K562 (cell line): ENCODE measurements around the gene SPTAN1. TPM values are rescaled to one million over a fixed set of nuclear protein-coding genes. Genes with fewer than 3 reads are reported as not detected.
A peak's percentile ranks its signal among the peaks of the same experiment; 100 is the strongest.

ENCODE experiments used
- ARID1B ChIP-seq: fragments of 450-650 bp; IDR thresholded peaks from 2 replicates; pipeline ENCODE4 v1.6.1; 2016; ENCODE audit warnings: antibody characterized with exemption, mild to moderate bottlenecking, inconsistent platforms
- ESRRA ChIP-seq: fragments of 450-650 bp; IDR thresholded peaks from 2 replicates; pipeline ENCODE4 v1.6.1; 2014; ENCODE audit warnings: low read depth, mild to moderate bottlenecking, moderate library complexity, borderline replicate concordance
- HDAC2 ChIP-seq: fragments of 450-650 bp; IDR thresholded peaks from 2 replicates; pipeline ENCODE4 v1.6.1; 2016; ENCODE audit warnings: mild to moderate bottlenecking
- KLF1 ChIP-seq: fragments of 450-650 bp; IDR thresholded peaks from 2 replicates; pipeline ENCODE4 v1.6.1; 2016; ENCODE audit warnings: missing genetic modification characterization, missing compliant biosample characterization
- MAZ ChIP-seq, 2 experiments: fragments of 450-650 bp in 1 of 2; sonication (generic) in 1 of 2; formaldehyde crosslinking; IDR thresholded peaks in 1 of 2; conservative IDR thresholded peaks in 1 of 2; 2 replicates each; pipeline versions ENCODE4 v1.4.0 to v1.5.0; 2020; ENCODE audit warnings: mild to moderate bottlenecking in 1 of 2, missing genetic modification reagents in 1 of 2
- NBN ChIP-seq: fragments of 450-650 bp; IDR thresholded peaks from 2 replicates; pipeline ENCODE4 v1.6.1; 2016; ENCODE audit warnings: low read depth, mild to moderate bottlenecking
- NUFIP1 ChIP-seq: fragments of 450-650 bp; IDR thresholded peaks from 2 replicates; pipeline ENCODE4 v1.6.1; 2018; ENCODE audit not compliant: partially characterized antibody
- PCBP2 ChIP-seq: fragments of 200-400 bp; formaldehyde crosslinking; IDR thresholded peaks from 2 replicates; pipeline ENCODE4 v1.6.1; 2018; ENCODE audit warnings: low read length, low read depth, mild to moderate bottlenecking, moderate library complexity; ENCODE audit not compliant: poor library complexity, severe bottlenecking
- SMARCA5 ChIP-seq: fragments of 450-650 bp; IDR thresholded peaks from 2 replicates; pipeline ENCODE4 v1.6.1; 2016
- SOX6 ChIP-seq: fragments of 450-650 bp; IDR thresholded peaks from 2 replicates; pipeline ENCODE4 v1.6.1; 2014; ENCODE audit warnings: mild to moderate bottlenecking
- TEAD1 ChIP-seq, 2 experiments: fragments of 450-650 bp in 1 of 2; sonication (generic) in 1 of 2; formaldehyde crosslinking; IDR thresholded peaks; 2 replicates each; pipeline versions ENCODE4 v1.4.0 to v1.8.0; 2020 to 2022; ENCODE audit warnings: mild to moderate bottlenecking in 2 of 2, missing genetic modification reagents in 1 of 2
- ZNF121 ChIP-seq: sonication (generic); formaldehyde crosslinking; conservative IDR thresholded peaks from 2 replicates; pipeline ENCODE4 v1.8.0; 2022; ENCODE audit warnings: missing genetic modification reagents
- ZNF239 ChIP-seq: fragments of 250-450 bp; sonication (Bioruptor Pico); IDR thresholded peaks from 2 replicates; pipeline ENCODE4 v1.4.0; 2020; ENCODE audit warnings: mild to moderate bottlenecking
- ZNF384 ChIP-seq: IDR thresholded peaks from 2 replicates; pipeline ENCODE4 v1.6.1; 2012; ENCODE audit warnings: low read depth, low read length, improper control_type of control experiment
- polyA plus RNA-seq, 8 experiments: library from polyadenylated mRNA; depleted of rRNA in 4 of 8; stranded (reverse) in 5 of 8; unstranded in 3 of 8; fragments of >200 nt; fragmentation: Nextera tagmentation in 2 of 8; fragmentation: Illumina TruSeq in 1 of 8; extraction: Ambion mirVana in 2 of 8; extraction: Trizol in 1 of 8; gene quantifications; 2 replicates each; pipeline versions ENCODE4 v1.2.1 to v1.2.3, GENCODE V29; 2011 to 2014; ENCODE audit warnings: inconsistent platforms in 1 of 8, missing spikeins in 1 of 8
- total RNA-seq, 7 experiments: library from RNA; depleted of rRNA in 6 of 7; stranded (reverse); fragments of >200 nt in 6 of 7; fragmentation: Illumina TruSeq in 2 of 7; extraction: Trizol in 2 of 7; gene quantifications; 2 replicates each; pipeline versions ENCODE4 v1.2.1 to v1.2.3, GENCODE V29; 2011 to 2021; ENCODE audit warnings: low replicate concordance in 1 of 7
- TF ChIP-seq, protein P1 (sequence below): sonication (generic); formaldehyde crosslinking; IDR thresholded peaks from 2 replicates; pipeline ENCODE4 v1.8.1; 2023; ENCODE audit warnings: missing genetic modification reagents, mild to moderate bottlenecking, borderline replicate concordance
- TF ChIP-seq, protein P2 (sequence below): fragments of 450-650 bp; IDR thresholded peaks from 2 replicates; pipeline ENCODE4 v1.6.1; 2016; ENCODE audit warnings: missing biosample characterization, missing genetic modification characterization
- TF ChIP-seq, protein P3 (sequence below): fragments of 250-450 bp; sonication (Bioruptor Pico); IDR thresholded peaks from 2 replicates; pipeline ENCODE4 v1.9.0; 2021; ENCODE audit warnings: mild to moderate bottlenecking, inconsistent platforms
- TF ChIP-seq, protein P4 (sequence below): fragments of 250-450 bp; sonication (Bioruptor Pico); IDR thresholded peaks from 2 replicates; pipeline ENCODE4 v1.5.0; 2021
- TF ChIP-seq, protein P5 (sequence below): fragments of 250-450 bp; sonication (Bioruptor Pico); IDR thresholded peaks from 2 replicates; pipeline ENCODE4 v1.9.0; 2021; ENCODE audit warnings: mild to moderate bottlenecking

Gene SPTAN1
- total and polyA plus RNA-seq, 9 of the 15 experiments (the other 6 are each of a cell fraction or from before 2014, with no cell fraction given): 1.5 to 13.5 (median 6.8) TPM

DNA sequence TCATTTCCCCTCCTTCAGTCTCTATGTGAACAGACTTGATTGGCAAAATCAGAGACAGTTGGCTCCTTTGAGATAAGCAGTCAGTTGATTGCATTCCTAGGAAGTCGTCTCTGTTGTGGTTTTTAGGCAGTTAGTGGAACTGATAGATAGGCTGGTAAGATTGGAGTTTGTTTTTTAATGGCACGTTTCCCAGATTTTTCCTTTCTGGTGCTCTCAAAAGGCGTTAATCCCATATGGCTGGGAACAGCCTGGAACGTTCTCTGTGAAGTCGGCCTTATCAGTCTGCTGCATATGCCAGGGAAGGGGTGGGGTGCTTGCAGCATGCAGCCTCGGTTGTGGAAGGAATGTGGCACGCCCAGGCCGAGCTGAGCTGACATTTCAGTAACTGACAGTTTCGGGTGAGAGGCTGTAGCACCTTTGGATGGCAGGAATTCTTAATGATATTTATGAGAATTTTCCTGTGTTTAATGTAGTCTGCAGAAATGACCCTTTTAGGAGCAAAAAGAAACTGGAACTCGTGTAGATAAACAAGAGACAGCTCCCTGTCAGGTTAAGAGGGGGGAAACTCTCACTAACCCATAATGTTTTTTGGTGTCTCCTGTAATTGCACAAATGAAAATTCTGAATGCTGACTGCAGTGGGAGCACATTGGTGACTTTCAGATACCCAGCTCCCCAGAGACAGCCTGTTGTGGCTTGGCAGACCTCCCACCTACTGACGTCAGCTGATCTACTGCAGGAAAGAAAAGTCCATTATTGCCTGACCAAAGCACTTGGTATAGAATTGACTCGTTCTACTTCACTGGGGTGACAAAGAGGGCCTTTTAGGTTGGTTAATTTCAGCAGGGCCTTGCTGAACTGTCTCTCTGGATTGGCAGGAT, 6.3 kb downstream of the SPTAN1 start (continued):
- TF ChIP-seq, protein P1, sequence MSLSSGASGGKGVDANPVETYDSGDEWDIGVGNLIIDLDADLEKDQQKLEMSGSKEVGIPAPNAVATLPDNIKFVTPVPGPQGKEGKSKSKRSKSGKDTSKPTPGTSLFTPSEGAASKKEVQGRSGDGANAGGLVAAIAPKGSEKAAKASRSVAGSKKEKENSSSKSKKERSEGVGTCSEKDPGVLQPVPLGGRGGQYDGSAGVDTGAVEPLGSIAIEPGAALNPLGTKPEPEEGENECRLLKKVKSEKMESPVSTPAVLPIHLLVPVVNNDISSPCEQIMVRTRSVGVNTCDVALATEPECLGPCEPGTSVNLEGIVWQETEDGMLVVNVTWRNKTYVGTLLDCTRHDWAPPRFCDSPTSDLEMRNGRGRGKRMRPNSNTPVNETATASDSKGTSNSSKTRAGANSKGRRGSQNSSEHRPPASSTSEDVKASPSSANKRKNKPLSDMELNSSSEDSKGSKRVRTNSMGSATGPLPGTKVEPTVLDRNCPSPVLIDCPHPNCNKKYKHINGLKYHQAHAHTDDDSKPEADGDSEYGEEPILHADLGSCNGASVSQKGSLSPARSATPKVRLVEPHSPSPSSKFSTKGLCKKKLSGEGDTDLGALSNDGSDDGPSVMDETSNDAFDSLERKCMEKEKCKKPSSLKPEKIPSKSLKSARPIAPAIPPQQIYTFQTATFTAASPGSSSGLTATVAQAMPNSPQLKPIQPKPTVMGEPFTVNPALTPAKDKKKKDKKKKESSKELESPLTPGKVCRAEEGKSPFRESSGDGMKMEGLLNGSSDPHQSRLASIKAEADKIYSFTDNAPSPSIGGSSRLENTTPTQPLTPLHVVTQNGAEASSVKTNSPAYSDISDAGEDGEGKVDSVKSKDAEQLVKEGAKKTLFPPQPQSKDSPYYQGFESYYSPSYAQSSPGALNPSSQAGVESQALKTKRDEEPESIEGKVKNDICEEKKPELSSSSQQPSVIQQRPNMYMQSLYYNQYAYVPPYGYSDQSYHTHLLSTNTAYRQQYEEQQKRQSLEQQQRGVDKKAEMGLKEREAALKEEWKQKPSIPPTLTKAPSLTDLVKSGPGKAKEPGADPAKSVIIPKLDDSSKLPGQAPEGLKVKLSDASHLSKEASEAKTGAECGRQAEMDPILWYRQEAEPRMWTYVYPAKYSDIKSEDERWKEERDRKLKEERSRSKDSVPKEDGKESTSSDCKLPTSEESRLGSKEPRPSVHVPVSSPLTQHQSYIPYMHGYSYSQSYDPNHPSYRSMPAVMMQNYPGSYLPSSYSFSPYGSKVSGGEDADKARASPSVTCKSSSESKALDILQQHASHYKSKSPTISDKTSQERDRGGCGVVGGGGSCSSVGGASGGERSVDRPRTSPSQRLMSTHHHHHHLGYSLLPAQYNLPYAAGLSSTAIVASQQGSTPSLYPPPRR (CRISPR knock-in tag): peak; percentile 97; the same call in 1 of the 2 replicates
- TF ChIP-seq ZNF384 (no peak), HDAC2 (peak; percentile 100), NUFIP1 (no peak), SMARCA5 (no peak), PCBP2 (no peak), SOX6 (peak; percentile 100), ZNF239 (peak; percentile 73), ESRRA (peak; percentile 98; the same call in 1 of the 2 replicates), TEAD1 (CRISPR knock-in tag; IDR thresholded peaks at IDR 0.05) (peak; percentile 99), NBN (peak; percentile 99), KLF1 (tag) (peak; percentile 99), ZNF121 (CRISPR knock-in tag) (no peak), MAZ (CRISPR knock-in tag; conservative IDR thresholded peaks at IDR 0.05 in 1 of 2, IDR thresholded peaks at IDR 0.05 in 1 of 2) (peak in 1 of 2 experiments; percentile 84; a peak in 3 of 4 replicates), ARID1B (peak; percentile 99)
- TF ChIP-seq, protein P2, sequence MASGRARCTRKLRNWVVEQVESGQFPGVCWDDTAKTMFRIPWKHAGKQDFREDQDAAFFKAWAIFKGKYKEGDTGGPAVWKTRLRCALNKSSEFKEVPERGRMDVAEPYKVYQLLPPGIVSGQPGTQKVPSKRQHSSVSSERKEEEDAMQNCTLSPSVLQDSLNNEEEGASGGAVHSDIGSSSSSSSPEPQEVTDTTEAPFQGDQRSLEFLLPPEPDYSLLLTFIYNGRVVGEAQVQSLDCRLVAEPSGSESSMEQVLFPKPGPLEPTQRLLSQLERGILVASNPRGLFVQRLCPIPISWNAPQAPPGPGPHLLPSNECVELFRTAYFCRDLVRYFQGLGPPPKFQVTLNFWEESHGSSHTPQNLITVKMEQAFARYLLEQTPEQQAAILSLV: peak; percentile 72; the same call in 1 of the 2 replicates
- TF ChIP-seq, protein P3, sequence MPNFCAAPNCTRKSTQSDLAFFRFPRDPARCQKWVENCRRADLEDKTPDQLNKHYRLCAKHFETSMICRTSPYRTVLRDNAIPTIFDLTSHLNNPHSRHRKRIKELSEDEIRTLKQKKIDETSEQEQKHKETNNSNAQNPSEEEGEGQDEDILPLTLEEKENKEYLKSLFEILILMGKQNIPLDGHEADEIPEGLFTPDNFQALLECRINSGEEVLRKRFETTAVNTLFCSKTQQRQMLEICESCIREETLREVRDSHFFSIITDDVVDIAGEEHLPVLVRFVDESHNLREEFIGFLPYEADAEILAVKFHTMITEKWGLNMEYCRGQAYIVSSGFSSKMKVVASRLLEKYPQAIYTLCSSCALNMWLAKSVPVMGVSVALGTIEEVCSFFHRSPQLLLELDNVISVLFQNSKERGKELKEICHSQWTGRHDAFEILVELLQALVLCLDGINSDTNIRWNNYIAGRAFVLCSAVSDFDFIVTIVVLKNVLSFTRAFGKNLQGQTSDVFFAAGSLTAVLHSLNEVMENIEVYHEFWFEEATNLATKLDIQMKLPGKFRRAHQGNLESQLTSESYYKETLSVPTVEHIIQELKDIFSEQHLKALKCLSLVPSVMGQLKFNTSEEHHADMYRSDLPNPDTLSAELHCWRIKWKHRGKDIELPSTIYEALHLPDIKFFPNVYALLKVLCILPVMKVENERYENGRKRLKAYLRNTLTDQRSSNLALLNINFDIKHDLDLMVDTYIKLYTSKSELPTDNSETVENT (CRISPR knock-in tag): no peak
- TF ChIP-seq, protein P4, sequence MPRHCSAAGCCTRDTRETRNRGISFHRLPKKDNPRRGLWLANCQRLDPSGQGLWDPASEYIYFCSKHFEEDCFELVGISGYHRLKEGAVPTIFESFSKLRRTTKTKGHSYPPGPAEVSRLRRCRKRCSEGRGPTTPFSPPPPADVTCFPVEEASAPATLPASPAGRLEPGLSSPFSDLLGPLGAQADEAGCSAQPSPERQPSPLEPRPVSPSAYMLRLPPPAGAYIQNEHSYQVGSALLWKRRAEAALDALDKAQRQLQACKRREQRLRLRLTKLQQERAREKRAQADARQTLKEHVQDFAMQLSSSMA (CRISPR knock-in tag): no peak
- TF ChIP-seq, protein P5, sequence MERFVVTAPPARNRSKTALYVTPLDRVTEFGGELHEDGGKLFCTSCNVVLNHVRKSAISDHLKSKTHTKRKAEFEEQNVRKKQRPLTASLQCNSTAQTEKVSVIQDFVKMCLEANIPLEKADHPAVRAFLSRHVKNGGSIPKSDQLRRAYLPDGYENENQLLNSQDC (CRISPR knock-in tag): no peak
